HG02678 (cell line): ENCODE results near the gene CASP9.

Experiments
- ATAC-seq: cut with Tn5 transposase; IDR thresholded peaks from one replicate; pipeline ENCODE4 v1.9.1; 2021; ENCODE audit warnings: mild to moderate bottlenecking, moderate library complexity; ENCODE audit not compliant: unreplicated experiment

Gene CASP9

GRCh38 chr1:15524021-15524282 is at the start of gene CASP9:
Gene CASP9, minus strand, starts transcription at chr1:15524215. Its CDS starts 15 bp downstream, at chr1:15524200.
- no peak for ATAC-seq

GRCh38 chr1:15573477-15573876 is 49.5 kb upstream of the CASP9 start:
- no peak for ATAC-seq

GRCh38 chr1:15571266-15571665 is 47.3 kb upstream of the CASP9 start:
- ATAC-seq, result no peak

GRCh38 chr1:15570861-15571260 is 46.8 kb upstream of the CASP9 start:
- ATAC-seq, result no peak

GRCh38 chr1:15568387-15569073 is 44.5 kb upstream of the CASP9 start:
- no peak for ATAC-seq

GRCh38 chr1:15559189-15559810 is 35.3 kb upstream of the CASP9 start:
- no peak for ATAC-seq

GRCh38 chr1:15558516-15558915 is 34.5 kb upstream of the CASP9 start:
- no peak for ATAC-seq

- ATAC-seq, result no peak
Observed at GRCh38 chr1:15557594-15557993, 33.6 kb upstream of the CASP9 start.

- no peak for ATAC-seq
Observed at GRCh38 chr1:15557008-15557407, 33.0 kb upstream of the CASP9 start.

GRCh38 chr1:15550573-15550972 is 26.6 kb upstream of the CASP9 start:
- no peak for ATAC-seq

- no peak for ATAC-seq
Observed at GRCh38 chr1:15546641-15547040, 22.6 kb upstream of the CASP9 start.

GRCh38 chr1:15543589-15544568 is 19.9 kb upstream of the CASP9 start:
- ATAC-seq, result no peak

GRCh38 chr1:15543251-15543588 is 19.2 kb upstream of the CASP9 start:
- ATAC-seq, result no peak

GRCh38 chr1:15542388-15543250 is 18.6 kb upstream of the CASP9 start:
- no peak for ATAC-seq

- ATAC-seq, result no peak
Observed at GRCh38 chr1:15541231-15541792, 17.3 kb upstream of the CASP9 start.

- no peak for ATAC-seq
Observed at GRCh38 chr1:15540186-15540585, 16.2 kb upstream of the CASP9 start.

- no peak for ATAC-seq
Observed at GRCh38 chr1:15538771-15539170, 14.8 kb upstream of the CASP9 start.

- no peak for ATAC-seq
Observed at GRCh38 chr1:15531682-15532081, 7.7 kb upstream of the CASP9 start.

- no peak for ATAC-seq
Observed at GRCh38 chr1:15531003-15531402, 7.0 kb upstream of the CASP9 start.

- ATAC-seq, result peak; percentile 59
Observed at GRCh38 chr1:15526490-15527339, 2.7 kb upstream of the CASP9 start, which contains the start of gene DNAJC16. Gene DNAJC16, plus strand, starts transcription at chr1:15526848. Its CDS starts 2,258 bp downstream, at chr1:15529106.
